GM12873 (cell line): Measurements from ENCODE around the gene SKIC3.

Experiments
- CTCF ChIP-seq: IDR thresholded peaks from 2 replicates; pipeline ENCODE4 v1.5.1; 2012; ENCODE audit warnings: low read depth, mild to moderate bottlenecking, moderate library complexity, low read length, control low read depth; ENCODE audit not compliant: insufficient read depth; ENCODE audit errors: missing control alignments

Gene SKIC3

GRCh38 chr5:95554647-95555548, at the start of gene SKIC3, which contains the start of gene ARSK:
Gene SKIC3, minus strand, starts transcription at chr5:95554977. Its CDS starts 7,827 bp downstream, at chr5:95547150.
Gene ARSK, plus strand, starts transcription at chr5:95555101. Its CDS starts 178 bp downstream, at chr5:95555279.
- peak; percentile 29 for TF ChIP-seq CTCF

GRCh38 chr5:95600557-95600956, 45.8 kb upstream of the SKIC3 start:
- no peak for TF ChIP-seq CTCF

- TF ChIP-seq CTCF = no peak
These were observed 44.5 kb upstream of the SKIC3 start for GRCh38 chr5:95599252-95599651.

GRCh38 chr5:95595289-95595931, 40.6 kb upstream of the SKIC3 start:
- no peak for TF ChIP-seq CTCF

- TF ChIP-seq CTCF = no peak
These were observed 36.7 kb upstream of the SKIC3 start for GRCh38 chr5:95591490-95591901.

- no peak for TF ChIP-seq CTCF
These were observed 36.1 kb upstream of the SKIC3 start for GRCh38 chr5:95590880-95591279.

DNA sequence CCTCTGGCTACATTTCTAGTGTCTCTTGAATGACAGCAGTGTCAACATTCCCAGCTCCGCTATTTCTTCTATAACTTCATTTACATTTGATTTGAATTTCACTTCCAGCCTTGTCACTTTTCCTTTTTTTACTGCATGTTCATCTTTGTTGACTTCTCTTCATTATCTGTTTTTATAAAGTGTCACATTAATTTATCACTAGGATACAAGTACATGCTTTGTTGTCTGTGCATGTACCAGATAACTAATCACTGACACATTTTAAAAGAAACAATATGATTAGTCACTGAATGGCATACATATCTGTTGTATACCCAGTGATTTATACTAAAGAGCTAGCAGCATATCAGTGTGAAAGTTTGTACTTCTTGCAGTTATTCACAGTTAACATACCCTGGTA, 29.2 kb upstream of the SKIC3 start:
- TF ChIP-seq CTCF = no peak
